SK-N-SH (cell line): ENCODE results near the gene VCAM1. TPM values are rescaled to one million over a fixed set of nuclear protein-coding genes. Genes with fewer than 3 reads are reported as not detected.

Experiments used
- CTCF ChIA-PET: fragments of 300-600, 350-600 bp; formaldehyde crosslinking; extraction: SDS; loops from one replicate; lab custom pipeline; 2021; lab: Yijun Ruan, JAX
- POLR2A ChIA-PET: fragments of 350-600 bp; sonication (Branson Sonifier 250); formaldehyde crosslinking; extraction: SDS; loops from one replicate; lab custom pipeline; 2020; ENCODE audit warnings: antibody characterized with exemption, inconsistent platforms; lab: Yijun Ruan, JAX
- DNase-seq: peaks from one replicate; pipeline ENCODE4 v3.0.0; 2012
- H2AFZ ChIP-seq: fragments of 200-600 bp; sonication (generic); 2 replicates; pipeline ENCODE4 v1.8.1; 2016; ENCODE audit warnings: antibody characterized with exemption, mild to moderate bottlenecking, low read depth
- H3F3A ChIP-seq: fragments of 200-600 bp; sonication (generic); replicated peaks from 2 replicates; pipeline ENCODE3; 2016; ENCODE audit warnings: antibody characterized with exemption, mild to moderate bottlenecking; ENCODE audit not compliant: insufficient read depth
- H3K27ac ChIP-seq, 2 experiments: fragments of 200-500 bp in 1 of 2; fragments of 200-600 bp in 1 of 2; sonication (Bioruptor generic) in 1 of 2; sonication (generic), shearing (Covaris generic) in 1 of 2; 2 replicates each; pipeline versions ENCODE4 v1.5.1 to v1.6.1; 2014 to 2016; ENCODE audit warnings: low read depth in 2 of 2, inconsistent platforms in 1 of 2, low read length in 1 of 2, mild to moderate bottlenecking in 1 of 2, mixed read lengths in 1 of 2
- H3K27me3 ChIP-seq: fragments of 200-600 bp; sonication (generic), shearing (Covaris generic); 2 replicates; pipeline ENCODE4 v1.6.1; 2016; ENCODE audit warnings: mixed run types; ENCODE audit not compliant: insufficient read depth
- H3K36me3 ChIP-seq, 2 experiments: fragments of 200-500 bp in 1 of 2; fragments of 200-600 bp in 1 of 2; sonication (Bioruptor generic) in 1 of 2; sonication (generic) in 1 of 2; replicated peaks in 1 of 2; 2 replicates each; pipeline versions ENCODE3 to v1.5.1; 2014 to 2016; ENCODE audit warnings: low read length in 1 of 2, mild to moderate bottlenecking in 1 of 2; ENCODE audit not compliant: insufficient read depth in 2 of 2, control insufficient read depth in 1 of 2
- H3K4me1 ChIP-seq, 2 experiments: fragments of 200-500 bp in 1 of 2; fragments of 200-600 bp in 1 of 2; sonication (Bioruptor generic) in 1 of 2; sonication (generic), shearing (Covaris generic) in 1 of 2; 2 replicates each; pipeline versions ENCODE4 v1.5.1 to v1.6.1; 2014 to 2016; ENCODE audit warnings: low read depth in 1 of 2, low read length in 1 of 2, mixed run types in 1 of 2; ENCODE audit not compliant: insufficient read depth in 2 of 2, control insufficient read depth in 1 of 2
- H3K4me2 ChIP-seq: fragments of 200-600 bp; sonication (generic), shearing (Covaris generic); 2 replicates; pipeline ENCODE4 v1.6.1; 2017; ENCODE audit warnings: mixed run types
- H3K4me3 ChIP-seq, 2 experiments: fragments of 200-500 bp in 1 of 2; fragments of 200-600 bp in 1 of 2; sonication (Bioruptor generic) in 1 of 2; sonication (generic), shearing (Covaris generic) in 1 of 2; 2 replicates each; pipeline versions ENCODE4 v1.5.1 to v1.8.1; 2014 to 2016; ENCODE audit warnings: low read depth in 2 of 2, inconsistent platforms in 1 of 2, low read length in 1 of 2, mild to moderate bottlenecking in 1 of 2, mixed read lengths in 1 of 2, moderate library complexity in 1 of 2
- H3K79me2 ChIP-seq: fragments of 200-600 bp; sonication (generic); 2 replicates; pipeline ENCODE4 v1.8.1; 2017; ENCODE audit warnings: mild to moderate bottlenecking; ENCODE audit not compliant: insufficient read depth
- H3K9ac ChIP-seq: fragments of 200-600 bp; sonication (generic); 2 replicates; pipeline ENCODE4 v1.6.1; 2017; ENCODE audit warnings: mixed run types
- H3K9me2 ChIP-seq: fragments of 200-600 bp; sonication (generic); 2 replicates; pipeline ENCODE4 v1.6.1; 2017; ENCODE audit warnings: mixed run types
- H3K9me3 ChIP-seq: fragments of 200-600 bp; sonication (generic); 2 replicates; pipeline ENCODE4 v1.6.1; 2017; ENCODE audit warnings: mixed run types, mild to moderate bottlenecking, moderate library complexity
- H4K20me1 ChIP-seq: fragments of 200-600 bp; sonication (generic); 2 replicates; pipeline ENCODE4 v1.6.1; 2017; ENCODE audit warnings: mild to moderate bottlenecking, mixed run types; ENCODE audit not compliant: insufficient read depth
- ELF1 ChIP-seq: IDR thresholded peaks from 2 replicates; pipeline ENCODE4 v1.4.0; 2012
- EP300 ChIP-seq, 2 experiments: IDR thresholded peaks; 2 replicates each; pipeline versions ENCODE4 v1.4.0 to v1.6.1; 2012; ENCODE audit warnings: borderline replicate concordance in 1 of 2, low read depth in 1 of 2, low read length in 1 of 2
- EZH2phosphoT487 ChIP-seq: fragments of 200-600 bp; sonication (generic); IDR thresholded peaks from 2 replicates; pipeline ENCODE4 v1.6.1; 2017; ENCODE audit warnings: low read depth, mixed run types, mild to moderate bottlenecking, antibody characterized with exemption, moderate library complexity, borderline replicate concordance
- FOXJ3 ChIP-seq: sonication (generic); formaldehyde crosslinking; IDR thresholded peaks from 2 replicates; pipeline ENCODE4 v1.5.1; 2020; ENCODE audit warnings: mild to moderate bottlenecking, missing genetic modification reagents
- FOXM1 ChIP-seq: IDR thresholded peaks from 2 replicates; pipeline ENCODE4 v1.4.0; 2012; ENCODE audit warnings: low read depth, mild to moderate bottlenecking
- GATA2 ChIP-seq: sonication (generic); formaldehyde crosslinking; IDR thresholded peaks from 2 replicates; pipeline ENCODE4 v1.5.0; 2020; ENCODE audit warnings: mild to moderate bottlenecking, missing genetic modification reagents
- IRF3 ChIP-seq: fragments of 150-350 bp; IDR thresholded peaks from 2 replicates; pipeline ENCODE4 v1.6.1; 2016; ENCODE audit warnings: mild to moderate bottlenecking, low read depth, low read length
- MXI1 ChIP-seq: IDR thresholded peaks from 2 replicates; pipeline ENCODE4 v1.6.1; 2012; ENCODE audit warnings: mild to moderate bottlenecking, low read depth, low read length, improper control_type of control experiment
- NRF1 ChIP-seq: IDR thresholded peaks from 2 replicates; pipeline ENCODE4 v1.6.1; 2012; ENCODE audit warnings: low read depth, mild to moderate bottlenecking, low read length
- PBX3 ChIP-seq: IDR thresholded peaks from 2 replicates; pipeline ENCODE4; 2012
- POLR2AphosphoS5 ChIP-seq: IDR thresholded peaks from 2 replicates; pipeline ENCODE4 v1.6.1; 2012; ENCODE audit warnings: low read depth, low read length
- RAD21 ChIP-seq: IDR thresholded peaks from 2 replicates; pipeline ENCODE4 v1.6.1; 2012; ENCODE audit warnings: mild to moderate bottlenecking, low read length
- REST ChIP-seq: IDR thresholded peaks from 2 replicates; pipeline ENCODE4 v1.6.1; 2012; ENCODE audit warnings: mild to moderate bottlenecking, low read depth, low read length, moderate library complexity
- TAF1 ChIP-seq: IDR thresholded peaks from 2 replicates; pipeline ENCODE4 v1.6.1; 2012; ENCODE audit warnings: low read depth, mild to moderate bottlenecking, low read length, moderate library complexity, borderline replicate concordance
- TCF12 ChIP-seq: IDR thresholded peaks from 2 replicates; pipeline ENCODE4 v1.4.0; 2012
- USF1 ChIP-seq: IDR thresholded peaks from 2 replicates; pipeline ENCODE4 v1.4.0; 2012; ENCODE audit warnings: low read depth, borderline replicate concordance
- YY1 ChIP-seq: IDR thresholded peaks from 2 replicates; pipeline ENCODE4 v1.4.0; 2012; ENCODE audit warnings: low read depth, mild to moderate bottlenecking
- WGBS: methylation state at CpG from one replicate; pipeline ENCODE4 v1.1.6; 2017; ENCODE audit warnings: low lambda C conversion rate; 5-methylcytosine and 5-hydroxymethylcytosine counted together
- polyA plus RNA-seq, 3 experiments: library from polyadenylated mRNA; depleted of rRNA; stranded (reverse); fragments of >200 nt; gene quantifications; 2 replicates each; pipeline ENCODE4 v1.2.3, GENCODE V29; 2012

Gene VCAM1
- polyA plus RNA-seq, 1 of the 3 experiments (the other 2 are of a cell fraction) = 5.0 TPM

- H4K20me1 ChIP-seq = no peaks in the 10 kb centered on the region
- H3K27ac ChIP-seq = no peak overlapping the region
- TF ChIP-seq TAF1 (no peak), RAD21 (no peak), EP300 (IDR thresholded peaks at IDR 0.05; ENCODE audit: borderline replicate concordance in 1 of 2, low read depth in 1 of 2, low read length in 1 of 2) (no peak), FOXJ3 (no peak), EZH2phosphoT487 (no peak), ELF1 (no peak), IRF3 (no peak), NRF1 (no peak), MXI1 (no peak), USF1 (no peak)
- POLR2A ChIA-PET = no interaction called here
- DNase-seq = no peak
- H3F3A ChIP-seq = peaks cover 8% of the 10 kb centered on the region
- no peaks in the 10 kb centered on the region for H3K27me3 ChIP-seq
- H3K4me2 ChIP-seq = no peak overlapping the region
- no peak overlapping the region for H3K9ac ChIP-seq
- no peak overlapping the region for H2AFZ ChIP-seq
- 0 out of 4 replicates have a peak, but pooled peaks cover 0 to 10% of the 10 kb centered on the region in 2 experiments for H3K4me1 ChIP-seq
- no peak overlapping the region for H3K4me3 ChIP-seq
- H3K36me3 ChIP-seq = no peaks in the 10 kb centered on the region
- H3K79me2 ChIP-seq = no peaks in the 10 kb centered on the region
- H3K9me3 ChIP-seq = no peaks in the 10 kb centered on the region
- CTCF ChIA-PET = interaction anchor here (1.5 kb wide), 1 partner anchor 161 kb away, joined by 3 read pairs; no protein-coding TSS in a partner anchor
- H3K9me2 ChIP-seq = no peaks in the 10 kb centered on the region
- WGBS = 94% methylated on average over 1 of the region's 1 CpG
Measured at GRCh38 chr1:100706296-100706695, 13.2 kb upstream of the VCAM1 start.

- Histone ChIP-seq H3K36me3 (no peaks in the 10 kb centered on the region), H3K79me2 (no peaks in the 10 kb centered on the region), H3K27ac (no peak overlapping the region), H3F3A (peaks cover 8% of the 10 kb centered on the region), H2AFZ (no peak overlapping the region), H3K4me1 (0 out of 4 replicates have a peak, but pooled peaks cover 0 to 10% of the 10 kb centered on the region in 2 experiments), H3K4me2 (no peak overlapping the region), H3K9me3 (no peaks in the 10 kb centered on the region), H3K9ac (no peak overlapping the region), H4K20me1 (no peaks in the 10 kb centered on the region), H3K9me2 (no peaks in the 10 kb centered on the region), H3K4me3 (no peak overlapping the region), H3K27me3 (no peaks in the 10 kb centered on the region)
- DNase-seq = no peak
- ChIA-PET CTCF (interaction anchor here (1.5 kb wide), 1 partner anchor 160 kb away, joined by 3 read pairs; no protein-coding TSS in a partner anchor), POLR2A (no interaction called here)
- WGBS = 94% methylated on average over 1 of the region's 1 CpG
- TF ChIP-seq TAF1 = no peak
- TF ChIP-seq REST = no peak
- no peak for TF ChIP-seq PBX3
- no peak for TF ChIP-seq GATA2 (CRISPR knock-in tag)
- TF ChIP-seq ELF1 = no peak
- TF ChIP-seq USF1 = no peak
- TF ChIP-seq FOXM1 = no peak
- TF ChIP-seq IRF3 = no peak
- TF ChIP-seq EZH2phosphoT487 = no peak
- no peak for TF ChIP-seq RAD21
- no peak for TF ChIP-seq TCF12
- TF ChIP-seq YY1 = no peak
- TF ChIP-seq POLR2AphosphoS5 = no peak
Measured at GRCh38 chr1:100706856-100707255, 12.7 kb upstream of the VCAM1 start.
